Measurements from ENCODE around the gene TAC1.
A peak's percentile ranks its signal among the peaks of the same experiment; 100 is the strongest.

Gene TAC1, protein sequence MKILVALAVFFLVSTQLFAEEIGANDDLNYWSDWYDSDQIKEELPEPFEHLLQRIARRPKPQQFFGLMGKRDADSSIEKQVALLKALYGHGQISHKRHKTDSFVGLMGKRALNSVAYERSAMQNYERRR

DNA sequence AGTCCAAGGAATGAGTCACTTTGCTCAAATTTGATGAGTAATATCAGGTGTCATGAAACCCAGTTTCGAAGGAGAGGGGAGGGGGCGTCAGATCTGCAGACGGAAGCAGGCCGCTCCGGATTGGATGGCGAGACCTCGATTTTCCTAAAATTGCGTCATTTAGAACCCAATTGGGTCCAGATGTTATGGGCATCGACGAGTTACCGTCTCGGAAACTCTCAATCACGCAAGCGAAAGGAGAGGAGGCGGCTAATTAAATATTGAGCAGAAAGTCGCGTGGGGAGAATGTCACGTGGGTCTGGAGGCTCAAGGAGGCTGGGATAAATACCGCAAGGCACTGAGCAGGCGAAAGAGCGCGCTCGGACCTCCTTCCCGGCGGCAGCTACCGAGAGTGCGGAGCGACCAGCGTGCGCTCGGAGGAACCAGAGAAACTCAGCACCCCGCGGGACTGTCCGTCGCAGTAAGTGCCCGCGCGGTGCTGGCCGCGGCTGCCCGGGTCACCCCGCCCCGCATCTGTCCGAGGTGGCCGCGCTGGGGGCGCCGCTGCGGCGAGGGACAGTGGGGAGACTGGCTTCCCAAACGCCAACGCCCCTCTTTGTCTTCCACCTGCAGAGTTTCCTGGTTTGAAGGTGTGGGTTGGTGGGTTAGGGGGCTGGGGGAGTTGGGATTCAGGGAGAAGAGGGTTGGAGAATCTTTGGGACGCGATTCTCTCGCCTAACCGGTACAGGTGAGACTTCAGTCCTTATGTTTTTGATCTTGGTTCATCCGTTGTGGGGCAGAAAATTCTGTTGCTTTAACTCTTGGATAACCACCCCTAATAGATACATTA is at the start of gene TAC1:
TAC1 (plus strand) TSS at position 351 of the 829 bp plus-strand sequence. CDS start 527 bp downstream, outside the sequence.
- peak within 1 kb of the TSS in 1 of 2 donors; percentile 16 for H3K4me3 ChIP-seq (replicated peaks in 1 of 2; ENCODE audit: low read depth in 2 of 2, low read length in 2 of 2)
- peak; percentile 4 to 23 for DNase-seq (ENCODE audit: low read depth in 2 of 2)
- TF ChIP-seq, protein P1, sequence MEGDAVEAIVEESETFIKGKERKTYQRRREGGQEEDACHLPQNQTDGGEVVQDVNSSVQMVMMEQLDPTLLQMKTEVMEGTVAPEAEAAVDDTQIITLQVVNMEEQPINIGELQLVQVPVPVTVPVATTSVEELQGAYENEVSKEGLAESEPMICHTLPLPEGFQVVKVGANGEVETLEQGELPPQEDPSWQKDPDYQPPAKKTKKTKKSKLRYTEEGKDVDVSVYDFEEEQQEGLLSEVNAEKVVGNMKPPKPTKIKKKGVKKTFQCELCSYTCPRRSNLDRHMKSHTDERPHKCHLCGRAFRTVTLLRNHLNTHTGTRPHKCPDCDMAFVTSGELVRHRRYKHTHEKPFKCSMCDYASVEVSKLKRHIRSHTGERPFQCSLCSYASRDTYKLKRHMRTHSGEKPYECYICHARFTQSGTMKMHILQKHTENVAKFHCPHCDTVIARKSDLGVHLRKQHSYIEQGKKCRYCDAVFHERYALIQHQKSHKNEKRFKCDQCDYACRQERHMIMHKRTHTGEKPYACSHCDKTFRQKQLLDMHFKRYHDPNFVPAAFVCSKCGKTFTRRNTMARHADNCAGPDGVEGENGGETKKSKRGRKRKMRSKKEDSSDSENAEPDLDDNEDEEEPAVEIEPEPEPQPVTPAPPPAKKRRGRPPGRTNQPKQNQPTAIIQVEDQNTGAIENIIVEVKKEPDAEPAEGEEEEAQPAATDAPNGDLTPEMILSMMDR (IDR thresholded peaks at IDR 0.05; ENCODE audit: low read depth, low read length) = no peak

DNA sequence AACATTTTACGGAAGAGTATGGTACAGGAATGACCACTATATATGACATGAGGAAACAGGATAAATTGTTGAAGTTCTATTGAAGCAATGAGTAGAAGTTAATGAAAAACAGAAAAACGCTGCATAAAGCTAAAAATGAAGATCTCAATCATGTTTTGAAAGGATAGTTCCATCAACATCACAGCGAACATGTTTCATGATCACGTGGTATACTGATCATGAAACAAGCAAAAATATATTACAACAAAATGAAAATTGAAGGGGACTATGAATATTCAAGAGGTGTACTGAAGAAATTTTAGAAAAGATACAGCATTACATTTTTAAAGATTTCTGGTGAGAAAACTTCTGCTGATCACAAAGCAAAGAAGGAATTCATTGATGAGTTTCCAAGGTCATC is 45.9 kb upstream of the TAC1 start:
- TF ChIP-seq, protein P1 (IDR thresholded peaks at IDR 0.05; ENCODE audit: low read depth, low read length) = no peak
- no peak overlapping the region for H3K4me3 ChIP-seq (replicated peaks in 1 of 2; ENCODE audit: low read depth in 2 of 2, low read length in 2 of 2)
- no peak for DNase-seq (ENCODE audit: low read depth in 2 of 2)

DNA sequence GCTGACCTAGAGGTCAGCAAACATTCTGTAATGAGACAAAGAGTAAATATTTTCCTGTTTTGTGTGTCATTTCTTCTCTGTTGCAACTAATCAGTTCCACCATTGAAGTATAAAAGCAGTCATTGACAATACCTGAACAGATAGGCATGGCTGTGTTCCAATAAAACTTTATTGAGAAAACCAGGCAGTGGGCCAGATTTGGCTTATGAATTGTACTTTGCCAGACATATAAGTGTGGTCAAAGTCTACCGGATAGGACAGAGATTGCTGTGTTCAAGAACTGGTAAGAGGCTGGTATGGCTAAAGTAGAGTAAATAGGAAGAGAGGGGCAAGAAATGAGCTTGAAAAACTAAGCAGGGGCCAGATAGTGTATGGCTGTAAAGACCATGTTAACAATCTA is 38.3 kb upstream of the TAC1 start:
- DNase-seq (ENCODE audit: low read depth in 2 of 2) = no peak
- no peak overlapping the region for H3K4me3 ChIP-seq (replicated peaks in 1 of 2; ENCODE audit: low read depth in 2 of 2, low read length in 2 of 2)
- TF ChIP-seq, protein P1 (IDR thresholded peaks at IDR 0.05; ENCODE audit: low read depth, low read length) = no peak

DNA sequence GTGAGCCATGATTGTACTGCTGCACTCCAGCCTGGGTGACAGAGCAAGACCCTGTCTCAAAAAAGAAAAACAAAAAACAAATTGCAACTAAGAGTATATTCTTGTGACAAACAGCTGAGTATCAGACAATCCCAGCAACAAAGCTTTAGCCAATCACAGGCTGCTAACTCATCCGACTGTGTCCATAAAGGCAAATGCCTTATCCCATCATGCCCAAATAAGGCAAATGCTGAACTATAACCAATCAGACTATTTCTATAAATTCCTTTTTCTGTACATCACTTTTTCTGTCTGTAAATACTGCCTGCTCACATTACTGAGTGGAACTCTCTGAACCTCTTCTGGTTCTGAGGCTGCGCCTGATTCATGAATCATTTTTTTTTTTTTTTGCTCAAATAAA is 37.5 kb upstream of the TAC1 start:
- H3K4me3 ChIP-seq (replicated peaks in 1 of 2; ENCODE audit: low read depth in 2 of 2, low read length in 2 of 2) = no peak overlapping the region
- TF ChIP-seq, protein P1 (IDR thresholded peaks at IDR 0.05; ENCODE audit: low read depth, low read length) = no peak

DNA sequence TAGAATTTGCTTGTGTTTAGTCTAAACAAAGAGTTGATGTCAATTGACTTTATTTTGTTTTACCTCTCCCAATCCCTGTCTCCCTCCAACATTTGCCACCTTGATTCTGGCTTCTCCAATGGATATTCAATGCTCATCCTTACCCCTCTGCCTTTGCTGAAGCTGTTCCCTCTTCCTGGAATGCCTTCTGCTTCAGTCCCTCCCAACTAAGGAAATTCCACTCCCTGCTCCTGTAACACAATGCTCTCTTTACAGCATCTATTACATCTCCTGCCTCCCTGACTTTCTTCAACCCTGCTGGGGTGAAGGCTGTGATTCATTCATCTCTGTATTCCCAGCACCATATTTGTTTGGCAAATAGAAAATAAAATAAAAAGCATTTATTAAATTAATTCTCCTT is 34.5 kb upstream of the TAC1 start:
- no peak overlapping the region for H3K4me3 ChIP-seq (replicated peaks in 1 of 2; ENCODE audit: low read depth in 2 of 2, low read length in 2 of 2)
- TF ChIP-seq, protein P1 (IDR thresholded peaks at IDR 0.05; ENCODE audit: low read depth, low read length) = no peak
- no peak for DNase-seq (ENCODE audit: low read depth in 2 of 2)

More for the DNA sequence above, 37.5 kb upstream of the TAC1 start:
- no peak for DNase-seq (ENCODE audit: low read depth in 2 of 2)

DNA sequence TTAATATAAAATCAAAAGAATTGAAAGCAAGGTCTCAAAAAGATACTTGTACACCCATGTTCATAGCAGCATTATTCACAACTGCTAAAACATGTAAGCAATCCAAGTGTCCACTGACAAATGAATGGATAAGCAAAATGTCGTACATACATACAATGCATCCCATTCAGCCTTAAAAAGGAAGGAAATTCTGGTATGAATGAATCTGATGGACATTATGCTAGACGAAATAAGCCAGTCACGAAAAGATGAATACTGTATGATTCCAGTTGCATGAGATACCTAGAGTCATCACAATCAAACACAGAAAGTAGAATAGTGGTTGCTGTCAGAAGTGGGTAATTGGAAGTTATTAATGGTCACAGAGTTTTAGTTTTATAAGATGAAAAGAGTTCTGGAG is 9.5 kb upstream of the TAC1 start:
- TF ChIP-seq, protein P1 (IDR thresholded peaks at IDR 0.05; ENCODE audit: low read depth, low read length) = no peak
- DNase-seq (ENCODE audit: low read depth in 2 of 2) = no peak
- H3K4me3 ChIP-seq (replicated peaks in 1 of 2; ENCODE audit: low read depth in 2 of 2, low read length in 2 of 2) = no peak overlapping the region
